H9 (cell line): Measurements from ENCODE around the gene RALA. TPM values are rescaled to one million over a fixed set of nuclear protein-coding genes. Genes with fewer than 3 reads are reported as not detected.

Experiments
- DNase-seq: peaks from one replicate; pipeline ENCODE4 v3.0.0-alpha.2; 2017
- H2AFZ ChIP-seq: one replicate; pipeline ENCODE4 v1.6.1; 2013; ENCODE audit warnings: mild to moderate bottlenecking, low read length, control low read depth, moderate library complexity
- H2AK5ac ChIP-seq: 2 replicates; pipeline ENCODE4 v1.6.1; 2013; ENCODE audit warnings: low read length, control low read depth, mixed read lengths; ENCODE audit not compliant: insufficient read length
- H2BK120ac ChIP-seq: one replicate; pipeline ENCODE4 v1.6.1; 2013; ENCODE audit warnings: low read depth, mild to moderate bottlenecking, low read length, control low read depth, inconsistent platforms; ENCODE audit not compliant: poor library complexity, severe bottlenecking
- H2BK12ac ChIP-seq: 2 replicates; pipeline ENCODE4 v1.6.1; 2013; ENCODE audit warnings: low read length, control low read depth, mixed read lengths, low read depth; ENCODE audit not compliant: insufficient read length
- H2BK15ac ChIP-seq: 2 replicates; pipeline ENCODE4 v1.6.1; 2013; ENCODE audit warnings: low read depth, low read length, control low read depth
- H2BK20ac ChIP-seq: one replicate; pipeline ENCODE4 v1.6.1; 2013; ENCODE audit warnings: low read depth, mild to moderate bottlenecking, low read length, control low read depth, inconsistent platforms; ENCODE audit not compliant: poor library complexity, severe bottlenecking
- H2BK5ac ChIP-seq: 2 replicates; pipeline ENCODE4 v1.6.1; 2013; ENCODE audit warnings: low read length, control low read depth, mixed read lengths; ENCODE audit not compliant: insufficient read length
- H3K14ac ChIP-seq: 2 replicates; pipeline ENCODE4 v1.6.1; 2013; ENCODE audit warnings: low read length, control low read depth; ENCODE audit not compliant: insufficient read depth
- H3K18ac ChIP-seq: 2 replicates; pipeline ENCODE4 v1.6.1; 2013; ENCODE audit warnings: low read depth, mild to moderate bottlenecking, mixed read lengths, low read length, control low read depth; ENCODE audit not compliant: insufficient read length
- H3K23ac ChIP-seq: 2 replicates; pipeline ENCODE4 v1.6.1; 2013; ENCODE audit warnings: low read length, control low read depth, mixed read lengths, low read depth; ENCODE audit not compliant: insufficient read length
- H3K23me2 ChIP-seq: 2 replicates; pipeline ENCODE4 v1.6.1; 2013; ENCODE audit warnings: low read depth, mild to moderate bottlenecking, mixed read lengths, low read length, control low read depth; ENCODE audit not compliant: insufficient read length, poor library complexity, severe bottlenecking
- H3K27ac ChIP-seq: 2 replicates; pipeline ENCODE4 v1.5.1; 2013; ENCODE audit warnings: low read length, control low read depth, mixed read lengths, low read depth; ENCODE audit not compliant: insufficient read length
- H3K27me3 ChIP-seq: 2 replicates; pipeline ENCODE4 v1.6.1; 2013; ENCODE audit warnings: low read length, control low read depth, inconsistent platforms; ENCODE audit not compliant: insufficient read depth
- H3K4ac ChIP-seq: 2 replicates; pipeline ENCODE4 v1.6.1; 2013; ENCODE audit warnings: low read depth, mild to moderate bottlenecking, control low read depth, inconsistent platforms, low read length, moderate library complexity
- H3K4me1 ChIP-seq: 2 replicates; pipeline ENCODE4 v1.6.1; 2013; ENCODE audit warnings: low read length, control low read depth, inconsistent platforms; ENCODE audit not compliant: insufficient read depth
- H3K4me2 ChIP-seq: 2 replicates; pipeline ENCODE4 v1.6.1; 2013; ENCODE audit warnings: low read length, control low read depth, mixed read lengths; ENCODE audit not compliant: insufficient read length, insufficient read depth
- H3K56ac ChIP-seq: 2 replicates; pipeline ENCODE4 v1.6.1; 2013; ENCODE audit warnings: low read depth, mild to moderate bottlenecking, mixed read lengths, low read length, control low read depth; ENCODE audit not compliant: insufficient read length
- H3K79me1 ChIP-seq: 2 replicates; pipeline ENCODE4 v1.6.1; 2013; ENCODE audit warnings: low read depth, mild to moderate bottlenecking, moderate library complexity, low read length, control low read depth, inconsistent platforms; ENCODE audit not compliant: insufficient read depth, poor library complexity, severe bottlenecking
- H3K79me2 ChIP-seq: 2 replicates; pipeline ENCODE4 v1.6.1; 2013; ENCODE audit warnings: low read length, control low read depth, inconsistent platforms; ENCODE audit not compliant: insufficient read depth
- H3K9ac ChIP-seq: 2 replicates; pipeline ENCODE4 v1.6.1; 2013; ENCODE audit warnings: low read length, control low read depth, mixed read lengths; ENCODE audit not compliant: insufficient read length; ENCODE audit errors: extremely low read depth
- H3K9me3 ChIP-seq: one replicate; pipeline ENCODE4 v1.6.1; 2013; ENCODE audit warnings: low read depth, low read length, inconsistent platforms; ENCODE audit not compliant: control insufficient read depth
- H3T11ph ChIP-seq: one replicate; pipeline ENCODE4 v1.6.1; 2013; ENCODE audit warnings: mild to moderate bottlenecking, low read length, control low read depth, inconsistent platforms
- H4K20me1 ChIP-seq: one replicate; pipeline ENCODE4 v1.6.1; 2013; ENCODE audit not compliant: control insufficient read depth, insufficient read length, insufficient read depth
- H4K5ac ChIP-seq: 2 replicates; pipeline ENCODE4 v1.6.1; 2013; ENCODE audit warnings: low read depth, mild to moderate bottlenecking, mixed read lengths, low read length, control low read depth; ENCODE audit not compliant: insufficient read length
- H4K8ac ChIP-seq: replicated peaks from 2 replicates; pipeline ENCODE4 v1.6.1; 2013; ENCODE audit warnings: low read length, control low read depth, mixed read lengths, low read depth; ENCODE audit not compliant: insufficient read length
- H4K91ac ChIP-seq: 2 replicates; pipeline ENCODE4 v1.6.1; 2013; ENCODE audit warnings: low read depth, mild to moderate bottlenecking, moderate library complexity, mixed read lengths, low read length, control low read depth; ENCODE audit not compliant: insufficient read length
- H3K27ac Mint-ChIP-seq, 3 experiments: 2 replicates in 2 of 3; 3 replicates in 1 of 3; pipeline ENCODE4 v1.8.0; 2020 to 2021; ENCODE audit warnings: mixed read lengths in 3 of 3, mild to moderate bottlenecking in 1 of 3, moderate library complexity in 1 of 3
- H3K27me3 Mint-ChIP-seq: 2 replicates; pipeline ENCODE4 v1.8.0; 2021; ENCODE audit warnings: low read depth, mild to moderate bottlenecking, moderate library complexity, mixed read lengths
- H3K36me3 Mint-ChIP-seq, 3 experiments: 2 replicates in 2 of 3; 3 replicates in 1 of 3; pipeline ENCODE4 v1.8.0; 2020 to 2021; ENCODE audit warnings: low read depth in 3 of 3, mixed read lengths in 3 of 3; ENCODE audit not compliant: insufficient read depth in 1 of 3
- H3K4me1 Mint-ChIP-seq, 2 experiments: 2 replicates each; pipeline ENCODE4 v1.8.0; 2020; ENCODE audit warnings: mixed read lengths in 2 of 2
- H3K4me3 Mint-ChIP-seq, 2 experiments: 2 replicates in 1 of 2; 3 replicates in 1 of 2; pipeline ENCODE4 v1.8.0; 2020 to 2021; ENCODE audit warnings: mild to moderate bottlenecking in 2 of 2, mixed read lengths in 2 of 2, moderate library complexity in 1 of 2
- H3K9me3 Mint-ChIP-seq, 2 experiments: 2 replicates in 1 of 2; 3 replicates in 1 of 2; pipeline ENCODE4 v1.8.0; 2020; ENCODE audit warnings: mild to moderate bottlenecking in 2 of 2, mixed read lengths in 2 of 2, moderate library complexity in 1 of 2
- CTCF ChIP-seq: fragments of 200-600 bp; sonication (generic); conservative IDR thresholded peaks from 3 replicates; pipeline ENCODE4 v1.8.0; 2021; ENCODE audit warnings: antibody characterized with exemption, mild to moderate bottlenecking
- WGBS: extraction: QIAGEN DNeasy Blood & Tissue Kit; methylation state at CpG from one replicate; pipeline ENCODE4 v1.1.7; 2013; ENCODE audit warnings: missing lambda C conversion rate, low lambda C conversion rate, mixed read lengths; ENCODE audit not compliant: insufficient read length; ENCODE audit errors: extremely low coverage; 5-methylcytosine and 5-hydroxymethylcytosine counted together
- total RNA-seq: library from RNA; stranded (reverse); gene quantifications from 2 replicates; pipeline ENCODE4 v1.2.1, GENCODE V29; 2021

RALA gene
- total RNA-seq, 1 experiment from 2014 or later, result 57.5 TPM

- no CpG with 5 or more reads among the region's 2 CpGs for WGBS
- H3K23me2 ChIP-seq, result no peaks in the 10 kb centered on the region
- no peak overlapping the region for H3K14ac ChIP-seq
- no peaks in the 10 kb centered on the region for H3K9me3 ChIP-seq
- H3K4me1 ChIP-seq, result no peaks in the 10 kb centered on the region; the same call in 1 of the 2 replicates
- H3K4me3 Mint-ChIP-seq, result no peak overlapping the region
- no peaks in the 10 kb centered on the region for H3K27me3 Mint-ChIP-seq
- no peak overlapping the region for H2BK20ac ChIP-seq
- no peak overlapping the region for H2AFZ ChIP-seq
- no peak overlapping the region for H3K27ac Mint-ChIP-seq
- peaks cover 6 to 10% (median 9%) of the 10 kb centered on the region in 3 experiments; a peak in 5 of 7 replicates for H3K36me3 Mint-ChIP-seq
- no peak overlapping the region for H2BK12ac ChIP-seq
- no peak overlapping the region for H2BK120ac ChIP-seq
- no peak overlapping the region for H3K9ac ChIP-seq
- no peak overlapping the region for H3K27ac ChIP-seq
- no peaks in the 10 kb centered on the region for H3K27me3 ChIP-seq
- no peak for DNase-seq
- H3T11ph ChIP-seq, result no peak overlapping the region
- H4K5ac ChIP-seq, result no peak overlapping the region
- no peak overlapping the region for H3K4me2 ChIP-seq
- H3K23ac ChIP-seq, result no peak overlapping the region
- H2AK5ac ChIP-seq, result no peak overlapping the region
- H2BK15ac ChIP-seq, result no peak overlapping the region
- H4K8ac ChIP-seq, result no peak overlapping the region
- peaks cover 4 to 6% of the 10 kb centered on the region in 2 experiments; a peak in 4 of 5 replicates for H3K9me3 Mint-ChIP-seq
- no peak overlapping the region for H4K91ac ChIP-seq
- no peaks in the 10 kb centered on the region for H4K20me1 ChIP-seq
- no peak overlapping the region for H3K4ac ChIP-seq
- no peaks in the 10 kb centered on the region for H3K79me2 ChIP-seq
- H3K56ac ChIP-seq, result no peak overlapping the region
- H3K18ac ChIP-seq, result no peak overlapping the region
- TF ChIP-seq CTCF, result no peak
- no peaks in the 10 kb centered on the region for H3K79me1 ChIP-seq
- no peak overlapping the region for H2BK5ac ChIP-seq
- peaks cover 15 to 19% of the 10 kb centered on the region in 2 experiments for H3K4me1 Mint-ChIP-seq
Observed at GRCh38 chr7:39582536-39582935, 40.8 kb upstream of the RALA start.
